Endothelial cell of umbilical vein (primary cell): ENCODE data around the gene SELENOF. TPM values are rescaled to one million over a fixed set of nuclear protein-coding genes. Genes with fewer than 3 reads are reported as not detected.

Source experiments
- BruUV-seq: library from RNA; stranded (reverse); fragments of 400-500 nt; replicated peaks from 2 replicates; lab custom pipeline; 2021; lab: Mats Ljungman, UMichigan
- CTCF ChIA-PET: fragments of 300-600, 350-600 bp; sonication (Branson Sonifier 250); formaldehyde crosslinking; loops from one replicate; lab custom pipeline; 2021; ENCODE audit warnings: antibody characterized with exemption, inconsistent platforms; lab: Charles Lee
- POLR2A ChIA-PET: fragments of 300-600, 350-600 bp; sonication (Branson Sonifier 250); formaldehyde crosslinking; loops from one replicate; lab custom pipeline; 2021; ENCODE audit warnings: antibody characterized with exemption, inconsistent platforms; lab: Charles Lee
- DNase-seq: peaks from one replicate; pipeline ENCODE4 v3.0.0-alpha.2; 2011; ENCODE audit warnings: low read depth, low spot score
- FAIRE-seq: peaks from 2 replicates; lab custom pipeline; 2011; peaks lifted over from hg19 to GRCh38; lab: Jason Lieb, UNC
- H2AFZ ChIP-seq: 2 replicates; pipeline ENCODE4 v1.6.0; 2012; ENCODE audit warnings: low read depth, low read length, control low read depth, inconsistent platforms
- H3K27ac ChIP-seq: 2 replicates; pipeline ENCODE4 v1.5.1; 2011; ENCODE audit warnings: low read depth, mild to moderate bottlenecking, control low read depth, low read length, moderate library complexity; ENCODE audit not compliant: insufficient read depth
- H3K27me3 ChIP-seq, 2 experiments: 2 replicates each; pipeline versions ENCODE4 v1.6.0 to v1.6.1; 2011; ENCODE audit warnings: low read length in 2 of 2, mixed read lengths in 1 of 2; ENCODE audit not compliant: control insufficient read depth in 2 of 2, insufficient read depth in 2 of 2
- H3K36me3 ChIP-seq, 2 experiments: 2 replicates in 1 of 2; 3 replicates in 1 of 2; pipeline ENCODE4 v1.5.1; 2011; ENCODE audit warnings: low read length in 2 of 2, mild to moderate bottlenecking in 1 of 2, moderate library complexity in 1 of 2; ENCODE audit not compliant: control insufficient read depth in 2 of 2, insufficient read depth in 2 of 2; ENCODE audit errors: extremely low read depth in 1 of 2
- H3K4me1 ChIP-seq: 3 replicates; pipeline ENCODE4 v1.5.1; 2011; ENCODE audit warnings: mild to moderate bottlenecking, low read length; ENCODE audit not compliant: control insufficient read depth, insufficient read depth; ENCODE audit errors: extremely low read depth
- H3K4me2 ChIP-seq: 2 replicates; pipeline ENCODE4 v1.6.1; 2011; ENCODE audit warnings: low read length, control low read depth, mixed read lengths; ENCODE audit not compliant: insufficient read depth
- H3K4me3 ChIP-seq, 3 experiments: fragments of 200-600 bp in 1 of 3; sonication (generic), shearing (Covaris generic) in 1 of 3; replicated peaks in 1 of 3; 2 replicates each; pipeline ENCODE4 v1.5.1; 2011 to 2016; ENCODE audit warnings: control low read depth in 3 of 3, low read length in 3 of 3, mild to moderate bottlenecking in 2 of 3, inconsistent platforms in 1 of 3, low read depth in 1 of 3, moderate library complexity in 1 of 3; ENCODE audit not compliant: insufficient read depth in 1 of 3
- H3K79me2 ChIP-seq: 2 replicates; pipeline ENCODE4 v1.6.0; 2012; ENCODE audit warnings: low read length, inconsistent platforms; ENCODE audit not compliant: control insufficient read depth, insufficient read depth
- H3K9ac ChIP-seq: replicated peaks from 2 replicates; pipeline ENCODE3; 2011; ENCODE audit warnings: low read length, control low read depth; ENCODE audit not compliant: insufficient read depth; ENCODE audit errors: extremely low read depth
- H3K9me1 ChIP-seq: replicated peaks from 3 replicates; pipeline ENCODE4 v1.6.0; 2011; ENCODE audit warnings: mild to moderate bottlenecking, low read length; ENCODE audit not compliant: control insufficient read depth, insufficient read depth; ENCODE audit errors: extremely low read depth
- H3K9me3 ChIP-seq: replicated peaks from 2 replicates; pipeline ENCODE4 v1.5.1; 2012; ENCODE audit warnings: low read length, inconsistent platforms; ENCODE audit not compliant: control insufficient read depth, insufficient read depth
- H4K20me1 ChIP-seq: replicated peaks from 2 replicates; pipeline ENCODE3; 2011; ENCODE audit warnings: mild to moderate bottlenecking, low read length; ENCODE audit not compliant: control insufficient read depth, insufficient read depth; ENCODE audit errors: extremely low read depth
- CTCF ChIP-seq, 2 donors: IDR thresholded peaks; 1 replicate in 1 of 2; 2 replicates in 1 of 2; pipeline ENCODE4 v1.5.1; 2011; ENCODE audit warnings: low read length in 2 of 2, mild to moderate bottlenecking in 2 of 2, moderate library complexity in 2 of 2, control low read depth in 1 of 2, inconsistent platforms in 1 of 2, low read depth in 1 of 2; ENCODE audit not compliant: insufficient read depth in 1 of 2; ENCODE audit errors: extremely low read depth in 1 of 2
- EZH2 ChIP-seq: IDR thresholded peaks from 2 replicates; pipeline ENCODE4 v1.6.1; 2012; ENCODE audit warnings: borderline replicate concordance, low read depth, mild to moderate bottlenecking, moderate library complexity, low read length, inconsistent platforms; ENCODE audit not compliant: severe bottlenecking
- FOS ChIP-seq: IDR thresholded peaks from 2 replicates; pipeline ENCODE4 v1.6.1; 2011; ENCODE audit warnings: mild to moderate bottlenecking, low read length, moderate library complexity, borderline replicate concordance; ENCODE audit not compliant: insufficient read depth
- GATA2 ChIP-seq: IDR thresholded peaks from 2 replicates; pipeline ENCODE4 v1.7.0; 2011; ENCODE audit warnings: low read depth, mild to moderate bottlenecking, moderate library complexity, mixed read lengths, low read length; ENCODE audit not compliant: insufficient read length, insufficient read depth
- JUN ChIP-seq: IDR thresholded peaks from 2 replicates; pipeline ENCODE4 v1.6.1; 2011; ENCODE audit warnings: borderline replicate concordance, low read depth; ENCODE audit not compliant: insufficient read length, insufficient read depth
- MAX ChIP-seq: IDR thresholded peaks from 2 replicates; pipeline ENCODE4 v1.6.1; 2011; ENCODE audit not compliant: insufficient read depth, insufficient read length
- MYC ChIP-seq: IDR thresholded peaks from one replicate; pipeline ENCODE4 v1.6.1; 2011; ENCODE audit warnings: mild to moderate bottlenecking, low read depth, low read length
- POLR2A ChIP-seq: IDR thresholded peaks from 2 replicates; pipeline ENCODE4 v1.6.1; 2012; ENCODE audit warnings: low read depth, mild to moderate bottlenecking, control low read depth, low read length
- POLR2AphosphoS5 ChIP-seq: IDR thresholded peaks from 2 replicates; pipeline ENCODE4 v1.6.1; 2012; ENCODE audit warnings: low read depth, mild to moderate bottlenecking, control low read depth, low read length, moderate library complexity; ENCODE audit not compliant: insufficient read depth
- dilution Hi-C: fragments of 300-500 bp; cut with MboI; formaldehyde crosslinking; loops from one replicate; pipeline ENCODE4 v1.15.0; 2019; ENCODE audit warnings: low sequenced_read_pairs; ENCODE audit not compliant: extremely low pct_ligation_motif_present
- intact Hi-C: fragments of 100-400 bp; cut with micrococcal nuclease; formaldehyde crosslinking; loops from one replicate; pipeline ENCODE4 v1.10.0; 2022
- polyA plus RNA-seq, 4 experiments: library from polyadenylated mRNA; depleted of rRNA in 3 of 4; stranded (reverse) in 3 of 4; unstranded in 1 of 4; fragments of >200 nt; gene quantifications; 2 replicates each; pipeline versions ENCODE4 v1.2.1 to v1.2.3, GENCODE V29; 2011 to 2012; ENCODE audit warnings: missing spikeins in 1 of 4
- total RNA-seq: library from RNA; stranded (reverse); gene quantifications from 2 replicates; pipeline ENCODE4 v1.2.3, GENCODE V29; 2021

Gene SELENOF
- total and polyA plus RNA-seq, 2 donors (not counting 3 experiments of a cell fraction or from before 2014, with no cell fraction given): 102 to 202 TPM

- no peak overlapping the region for H3K4me2 ChIP-seq
- no peak for FAIRE-seq
- no TSS peak for BruUV-seq
- H3K9ac ChIP-seq: no peak overlapping the region
- H3K9me3 ChIP-seq: no peaks in the 10 kb centered on the region
- H3K79me2 ChIP-seq: no peaks in the 10 kb centered on the region
- H3K27ac ChIP-seq: no peak overlapping the region
- no peaks in the 10 kb centered on the region for H3K36me3 ChIP-seq
- H2AFZ ChIP-seq: no peak overlapping the region
- no peaks in the 10 kb centered on the region for H3K9me1 ChIP-seq
- CTCF ChIA-PET: interaction anchor here (1.3 kb wide), 2 partner anchors 10 kb away, joined by 4 to 5 read pairs; no protein-coding TSS in a partner anchor
- H3K4me3 ChIP-seq: no peak overlapping the region
- TF ChIP-seq GATA2 (no peak), JUN (no peak), POLR2A (no peak), POLR2AphosphoS5 (no peak), MAX (no peak), EZH2 (no peak), CTCF (IDR thresholded peaks at IDR 0.05; ENCODE audit: extremely low read depth in 1 of 2, insufficient read depth in 1 of 2, low read depth in 1 of 2, low read length in 2 of 2) (no peak), MYC (no peak), FOS (no peak)
- H3K4me1 ChIP-seq: no peaks in the 10 kb centered on the region
- H4K20me1 ChIP-seq: no peaks in the 10 kb centered on the region
- dilution Hi-C loops: no loop called here
- no peak for DNase-seq
- POLR2A ChIA-PET: no interaction called here
- intact Hi-C loops: no loop called here
- H3K27me3 ChIP-seq: peaks cover 0 to 7% of the 10 kb centered on the region in 2 experiments
These were observed 90.0 kb downstream of the SELENOF start for GRCh38 chr1:86823821-86824500.
